Measurements from ENCODE around the gene PARP1.

Gene PARP1

DNA sequence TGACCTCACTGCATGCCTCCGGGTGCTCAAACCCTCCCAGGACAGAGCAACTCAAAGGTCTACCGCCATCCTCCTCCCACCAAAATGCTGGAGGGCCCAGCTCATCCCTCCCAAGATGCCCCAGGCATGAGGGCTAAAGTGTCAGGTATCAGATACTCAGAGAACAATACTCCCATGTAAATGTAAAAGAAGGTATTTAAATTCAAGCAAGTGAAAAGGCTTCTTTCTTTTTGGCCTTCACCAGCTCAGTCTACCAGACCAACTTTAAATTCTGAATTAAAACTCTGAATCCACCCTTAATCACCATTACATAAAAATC is 3.0 kb downstream of the PARP1 start:
- DNase-seq, result no peak

DNA sequence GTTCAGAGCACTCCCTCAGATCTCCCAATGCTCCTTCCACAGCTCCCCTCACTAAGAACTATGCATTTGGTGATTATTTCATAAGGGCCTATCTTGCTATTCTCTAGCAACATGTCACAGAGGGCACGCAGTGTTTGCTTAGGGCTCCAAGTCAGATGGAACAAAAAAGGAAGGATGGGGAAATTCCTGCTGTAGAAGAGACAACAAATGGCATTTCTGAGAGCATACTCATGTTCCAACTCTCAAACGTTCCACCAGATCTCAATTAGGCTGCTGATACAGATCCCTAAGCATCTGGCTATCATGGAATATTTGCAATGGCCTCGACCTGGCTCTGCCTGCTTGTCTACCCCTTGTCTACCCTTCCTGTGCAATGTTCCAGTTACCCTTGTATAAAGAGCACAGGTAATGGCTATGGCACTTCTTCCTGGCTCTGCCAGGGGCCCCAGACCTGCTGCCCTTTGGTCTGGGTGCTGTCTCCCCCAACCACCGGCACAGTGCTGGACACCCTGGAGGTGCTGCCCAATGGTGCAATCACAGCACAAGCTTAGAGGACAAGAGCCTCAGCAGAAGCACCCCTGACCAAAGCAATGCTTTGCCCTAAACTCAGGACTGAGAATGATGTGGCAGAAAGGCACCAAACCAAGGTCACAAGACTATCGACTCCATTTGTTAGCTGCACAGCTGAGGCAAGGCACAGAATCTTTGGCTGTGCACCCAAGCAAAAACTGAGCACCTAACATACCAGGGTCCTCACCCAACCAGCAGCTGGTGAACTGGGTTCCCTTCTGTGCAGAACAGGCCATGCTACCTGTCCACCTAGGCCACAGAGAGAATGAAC is 3.6 kb downstream of the PARP1 start:
- no peak for DNase-seq

DNA sequence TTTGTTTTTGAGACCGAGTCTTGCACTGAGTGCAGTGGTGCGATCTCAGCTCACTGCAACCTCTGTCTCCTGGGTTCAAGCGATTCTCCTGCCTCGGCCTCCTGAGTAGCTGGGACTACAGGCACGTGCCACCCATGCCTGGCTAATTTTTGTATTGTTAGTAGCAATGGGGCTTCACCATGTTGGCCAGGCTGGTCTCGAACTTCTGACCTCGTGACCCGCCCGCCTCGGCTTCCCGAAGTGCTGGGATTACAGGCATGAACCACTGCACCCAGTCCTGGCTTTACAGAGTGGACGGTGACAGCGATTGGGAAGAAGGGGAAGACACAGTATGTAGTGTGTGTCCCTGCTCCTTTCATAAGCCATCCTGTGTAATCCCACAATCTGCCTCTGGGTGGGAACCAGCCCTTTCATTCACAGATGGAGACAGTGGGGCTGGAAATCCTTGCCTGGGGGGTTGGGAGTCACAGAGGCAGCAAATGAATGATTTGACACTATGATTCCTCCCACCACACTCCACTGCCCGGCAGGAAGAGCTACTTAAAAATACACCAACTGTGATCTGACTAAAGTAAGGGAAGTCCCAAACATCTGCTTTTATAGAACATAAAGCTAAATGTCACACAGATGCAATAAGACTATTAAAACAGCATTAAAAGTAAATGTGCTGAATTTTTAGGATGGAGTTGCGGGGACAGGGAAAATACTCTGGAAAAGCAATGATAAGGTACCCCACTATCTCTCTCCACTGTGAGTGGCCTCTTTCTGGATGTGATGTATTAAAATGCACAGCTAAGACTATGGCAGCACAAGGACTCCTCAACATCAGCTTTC is 4.5 kb downstream of the PARP1 start:
- no peak for DNase-seq

DNA sequence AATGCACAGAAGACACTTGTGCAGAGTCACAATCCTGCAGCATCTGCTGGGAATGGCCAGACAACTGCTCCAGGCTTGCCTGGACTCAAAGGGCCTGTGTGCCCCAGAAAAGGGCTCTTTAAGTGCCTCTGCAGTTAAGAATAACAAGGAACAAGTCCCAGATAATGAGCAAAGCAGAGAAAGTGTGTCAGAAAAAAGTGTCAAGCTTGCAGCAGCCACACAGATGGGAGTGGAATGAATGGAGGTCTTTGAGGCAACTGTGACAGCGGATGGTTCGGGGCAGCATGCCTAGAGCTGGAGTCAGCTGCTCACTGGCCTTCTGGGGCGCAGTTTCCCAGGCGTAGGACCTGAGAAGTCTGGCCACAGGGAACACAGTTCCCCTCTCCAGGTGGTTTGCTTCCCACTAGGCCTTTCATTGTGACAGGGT is 5.1 kb downstream of the PARP1 start:
- DNase-seq, result no peak

DNA sequence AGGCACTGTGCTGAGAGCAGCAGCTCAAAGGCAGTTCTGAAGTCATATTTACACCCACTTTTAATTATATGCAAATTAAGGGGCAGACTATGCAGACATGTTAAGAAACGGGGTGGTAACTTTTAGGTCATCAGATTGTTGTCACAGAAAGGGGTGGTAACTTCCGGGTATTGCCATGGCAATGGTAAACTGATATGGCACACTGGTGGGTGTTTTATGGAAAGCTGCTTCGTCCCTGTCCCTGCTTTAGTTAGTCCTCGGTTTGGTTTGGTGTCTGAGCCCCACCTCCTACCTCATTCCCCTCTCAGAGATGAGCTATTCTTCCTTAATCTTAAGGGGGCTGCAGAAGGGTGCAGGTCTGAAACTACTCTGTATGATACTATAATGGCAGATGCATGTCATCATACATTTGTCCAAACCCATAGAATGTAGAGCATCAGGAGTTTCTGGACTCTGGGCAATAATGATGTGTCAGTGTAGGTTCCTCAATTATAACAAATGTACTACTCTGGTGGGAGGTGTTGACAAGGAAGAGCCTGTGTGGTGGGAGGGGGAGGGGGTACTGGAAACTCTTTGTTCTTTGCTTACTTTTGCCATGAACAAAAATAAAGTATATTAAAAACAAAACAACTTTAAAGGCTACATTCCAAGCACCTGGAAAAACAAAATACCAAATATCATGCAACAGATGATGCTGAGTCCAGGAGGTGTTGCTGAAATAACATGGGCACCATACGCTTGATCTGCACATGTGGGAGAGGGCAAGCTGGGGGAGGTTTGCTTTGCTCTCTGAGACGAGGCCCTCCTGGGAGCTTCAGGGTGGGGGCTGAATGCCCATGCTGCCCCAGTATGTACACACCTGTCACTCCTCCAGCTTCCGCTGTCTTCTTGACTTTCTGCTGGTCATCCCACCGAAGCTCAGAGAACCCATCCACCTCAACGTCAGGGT is 6.3 kb downstream of the PARP1 start:
- no peak for DNase-seq

DNA sequence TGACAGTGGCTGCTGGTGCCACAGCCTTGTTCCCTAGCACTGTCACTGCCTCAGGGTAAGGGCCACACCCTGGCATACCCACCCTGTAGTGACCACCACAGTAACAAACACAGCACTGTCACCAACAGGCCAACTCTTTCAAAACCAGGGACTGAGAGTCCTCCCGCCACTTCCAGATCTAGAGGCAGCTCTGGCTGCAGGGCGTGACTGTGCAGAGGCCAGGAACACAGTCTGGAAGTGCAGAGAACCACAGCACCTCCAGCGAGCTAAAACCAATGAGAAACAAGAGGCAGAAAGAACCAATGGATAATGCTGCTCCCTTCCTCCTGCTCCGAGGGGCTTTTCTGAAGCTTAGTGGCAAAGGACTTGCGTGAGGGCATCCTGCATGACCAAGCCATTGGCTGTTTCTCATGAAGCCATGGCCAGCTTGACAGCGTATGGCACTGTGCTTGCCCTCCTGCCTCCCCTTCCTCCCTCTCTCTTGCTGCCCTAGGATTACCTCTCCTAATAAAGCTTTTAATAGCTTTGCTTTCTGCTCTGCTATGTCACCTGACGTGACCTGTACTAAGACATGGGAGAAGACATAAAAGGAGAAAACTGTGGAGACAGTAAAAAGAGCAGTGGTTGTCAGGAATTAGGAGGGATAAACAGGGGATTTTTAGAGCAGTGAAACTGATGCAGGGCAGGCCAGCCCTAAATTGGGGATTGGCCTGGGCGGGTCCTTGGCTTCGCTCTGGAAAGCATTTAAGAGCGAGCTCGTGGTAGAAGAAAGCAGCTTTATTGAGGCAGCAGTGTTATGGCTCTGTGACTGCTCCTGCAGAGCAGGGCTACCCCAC is 7.2 kb downstream of the PARP1 start:
- no peak for DNase-seq

DNA sequence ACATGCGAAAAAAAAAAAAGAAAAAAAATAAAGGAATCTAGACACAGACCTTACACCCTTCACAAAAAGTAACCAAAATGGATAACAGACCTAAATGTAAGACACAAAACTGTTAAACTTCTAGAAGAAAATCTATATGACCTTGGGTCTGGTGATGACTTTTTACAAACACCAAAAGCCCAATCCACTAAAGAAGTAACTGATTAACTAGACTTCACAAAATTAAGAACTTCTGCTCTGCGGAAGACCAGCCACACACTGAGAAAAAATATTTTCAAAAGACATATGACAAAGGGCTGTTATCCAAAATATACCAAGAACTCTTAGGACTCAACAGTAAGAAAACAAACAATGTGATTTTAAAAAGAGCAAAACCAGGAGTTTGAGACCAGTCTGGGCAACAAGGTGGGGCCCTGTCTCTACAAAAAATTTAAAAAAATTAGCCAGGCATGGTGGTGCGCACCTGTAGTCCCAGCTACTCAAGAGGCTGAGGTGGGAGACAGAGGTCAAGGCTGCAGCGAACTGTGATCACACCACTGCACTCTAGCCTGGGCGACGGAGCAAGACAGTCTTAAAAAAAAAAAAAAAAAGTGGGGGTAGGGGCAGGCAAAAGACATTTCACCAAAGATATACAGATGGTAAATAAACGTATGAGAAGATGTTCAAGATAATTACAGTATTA is 9.8 kb downstream of the PARP1 start:
- no peak for DNase-seq

DNA sequence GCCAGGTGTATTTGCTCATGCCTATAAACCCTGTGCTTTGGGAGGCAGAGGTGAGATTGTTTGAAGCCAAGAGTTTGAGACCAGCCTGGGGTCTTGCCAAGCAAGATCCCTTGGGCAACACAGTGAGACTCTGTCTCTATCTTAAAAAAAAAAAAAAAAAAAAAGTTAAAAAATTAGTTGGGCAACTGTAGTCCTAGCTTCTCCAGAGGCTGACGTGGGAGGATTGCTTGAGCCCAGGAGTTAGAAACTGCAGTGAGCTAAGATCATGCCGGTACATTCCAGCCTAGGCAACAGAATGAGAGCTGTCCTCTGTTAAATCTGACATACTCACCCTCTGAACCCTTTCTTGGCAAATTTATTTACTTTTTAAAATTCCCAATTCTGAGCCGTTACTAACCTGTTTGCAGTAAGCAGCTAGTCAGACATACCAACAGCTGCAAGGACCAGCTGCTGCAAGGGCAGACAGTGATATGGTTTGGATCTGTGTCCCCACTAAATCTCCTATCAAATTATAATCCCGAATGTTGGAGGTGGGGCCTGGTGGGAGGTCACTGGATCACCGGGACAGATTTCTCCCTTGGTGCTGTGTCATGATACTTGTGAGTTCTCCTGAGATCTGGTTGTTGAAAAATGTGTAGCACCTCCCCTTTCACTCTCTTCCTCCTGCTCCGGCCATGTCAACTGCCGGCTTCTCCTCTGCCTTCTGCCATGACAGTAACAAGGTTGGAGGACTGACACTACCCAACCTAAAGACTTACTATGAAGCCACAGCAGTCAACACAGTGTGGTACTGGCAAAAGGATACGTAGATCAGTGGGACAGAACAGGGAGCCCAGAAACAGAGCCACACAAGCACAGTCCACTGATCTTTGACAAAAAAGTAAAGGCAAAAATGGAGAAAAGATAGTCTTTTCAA is 10.6 kb downstream of the PARP1 start:
- DNase-seq, result no peak

DNA sequence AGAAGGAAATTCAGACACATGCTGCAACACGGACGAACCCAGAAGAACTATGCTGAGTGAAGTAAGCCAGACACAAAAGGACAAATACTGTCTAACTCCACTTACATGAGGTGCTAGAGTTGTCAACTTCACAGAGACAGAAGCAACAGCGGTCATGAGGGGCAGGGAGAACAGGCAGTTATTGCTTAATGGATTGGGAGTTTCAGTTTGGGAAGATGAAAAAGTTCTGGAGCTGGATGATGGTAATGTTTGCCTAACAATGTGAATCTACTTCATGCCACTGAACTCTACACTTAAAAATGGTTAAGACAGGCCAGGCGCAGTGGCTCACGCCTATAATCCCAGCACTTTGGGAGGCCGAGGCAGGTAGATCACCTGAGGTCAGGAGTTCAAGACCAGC is 12.1 kb downstream of the PARP1 start:
- DNase-seq, result no peak

DNA sequence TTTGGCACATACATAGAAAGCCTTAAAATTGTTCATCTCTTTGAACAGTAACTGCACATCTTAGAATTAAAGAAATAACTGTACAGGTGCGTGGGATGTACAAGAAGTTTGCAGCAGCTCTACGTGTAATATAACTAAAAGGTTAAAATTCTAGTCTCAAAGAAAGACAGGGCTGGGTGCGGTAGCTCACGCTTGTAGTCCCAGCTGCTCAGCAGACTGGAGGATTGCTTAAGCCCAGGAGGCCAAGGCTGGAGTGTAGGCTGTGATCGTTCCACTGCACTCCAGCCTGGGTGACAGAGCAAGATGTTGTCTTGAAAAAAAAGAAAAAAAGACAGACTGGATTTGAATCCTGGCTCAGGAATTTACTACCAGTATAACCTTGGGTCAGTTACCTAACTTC is 13.4 kb downstream of the PARP1 start:
- no peak for DNase-seq

DNA sequence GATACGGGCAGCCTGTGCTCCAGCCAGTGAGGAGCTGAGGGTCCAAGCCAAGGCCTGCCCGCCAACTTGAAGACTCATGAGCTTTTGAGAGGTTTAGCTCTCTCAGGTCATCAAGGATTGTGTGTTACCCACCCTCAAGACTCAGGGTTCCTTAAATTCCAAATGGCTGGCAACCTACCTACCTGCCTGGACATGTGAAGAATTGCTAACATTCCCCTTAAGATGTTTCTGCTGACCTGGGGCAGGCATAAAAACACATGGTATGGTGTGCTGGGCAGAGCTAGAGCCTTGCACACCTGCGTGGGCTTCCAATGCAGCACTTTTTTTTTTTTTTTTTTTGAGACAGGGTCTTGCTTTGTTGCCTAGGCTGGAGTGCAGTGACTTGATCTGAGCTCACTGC is 17.2 kb downstream of the PARP1 start:
- no peak for DNase-seq

DNA sequence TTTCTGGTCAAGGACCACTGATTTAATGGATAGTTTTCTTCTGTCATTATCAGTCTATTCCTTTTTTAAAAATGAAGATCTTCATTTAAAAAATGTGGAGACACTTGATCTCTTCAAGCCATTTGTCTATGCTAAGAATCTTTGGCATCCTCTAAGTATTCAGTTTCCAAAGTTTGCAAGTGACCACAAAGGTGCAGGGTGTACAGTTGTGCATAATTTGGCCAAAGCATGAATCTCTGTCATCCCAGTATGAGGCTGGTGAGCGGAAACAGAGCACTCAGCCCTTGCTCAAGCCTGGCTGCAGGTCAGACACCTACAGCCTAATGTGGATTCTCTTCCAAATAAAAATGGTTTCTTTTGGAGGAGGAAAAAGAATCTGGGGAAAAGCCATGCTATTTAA is 19.8 kb downstream of the PARP1 start:
- DNase-seq, result no peak

DNA sequence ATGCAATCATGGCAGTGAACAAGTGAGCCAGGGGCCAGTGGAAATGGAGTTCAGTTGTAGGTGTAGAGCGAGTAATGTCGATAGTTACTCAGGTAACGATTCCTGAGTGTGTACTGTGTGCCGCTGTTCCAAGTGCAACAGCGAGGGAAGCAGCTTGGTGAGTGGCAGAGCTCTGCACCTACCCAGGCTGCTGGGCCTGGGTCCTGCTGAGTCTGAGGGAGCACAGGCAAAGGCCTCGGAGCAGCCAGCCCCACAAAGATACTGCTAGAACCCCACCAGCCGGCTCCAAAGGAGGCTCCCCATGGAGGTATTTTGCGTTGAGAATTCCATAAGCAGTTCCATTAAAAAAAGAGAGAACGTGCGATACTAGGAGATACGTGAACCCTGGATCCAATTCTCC is 23.2 kb downstream of the PARP1 start:
- no peak for DNase-seq

DNA sequence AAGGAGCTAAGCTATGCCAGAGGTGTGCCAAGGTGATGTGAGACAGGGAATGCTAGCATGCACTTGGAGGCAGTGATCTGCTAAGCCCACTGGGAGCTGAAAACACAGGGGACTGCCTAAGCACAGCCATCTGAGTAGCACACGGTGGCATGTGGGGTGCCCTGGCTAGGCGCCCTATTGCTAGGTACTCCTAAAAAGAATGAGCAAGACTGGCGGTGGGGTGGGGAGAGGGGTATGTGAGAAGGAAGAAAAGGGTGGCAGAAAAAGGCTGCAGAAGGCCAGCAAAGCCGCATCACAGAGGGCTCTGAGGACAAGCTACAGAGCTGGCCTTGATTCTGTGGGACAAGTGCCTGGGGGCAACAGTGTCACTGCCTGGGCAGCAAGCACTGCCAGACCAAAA is 23.9 kb downstream of the PARP1 start:
- no peak for DNase-seq

DNA sequence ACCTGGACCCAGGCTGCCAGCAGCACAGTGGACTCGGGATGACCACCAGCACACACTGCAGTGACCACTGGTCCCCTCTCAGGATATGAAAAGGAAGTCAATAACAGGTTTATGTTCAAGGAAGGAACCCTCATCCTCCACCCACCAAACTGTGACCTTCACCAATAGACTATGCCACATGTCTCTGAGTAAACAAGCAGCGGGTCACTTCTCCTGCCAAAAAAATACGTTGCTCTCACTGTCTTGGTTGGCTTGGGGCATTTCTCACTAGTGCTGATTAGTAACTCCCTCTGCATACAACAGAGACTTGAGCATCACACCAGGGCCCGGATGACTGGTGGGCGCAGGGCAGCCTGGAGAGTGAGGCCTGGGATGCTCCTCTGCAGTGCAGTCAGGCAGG is 25.9 kb downstream of the PARP1 start:
- no peak for DNase-seq

DNA sequence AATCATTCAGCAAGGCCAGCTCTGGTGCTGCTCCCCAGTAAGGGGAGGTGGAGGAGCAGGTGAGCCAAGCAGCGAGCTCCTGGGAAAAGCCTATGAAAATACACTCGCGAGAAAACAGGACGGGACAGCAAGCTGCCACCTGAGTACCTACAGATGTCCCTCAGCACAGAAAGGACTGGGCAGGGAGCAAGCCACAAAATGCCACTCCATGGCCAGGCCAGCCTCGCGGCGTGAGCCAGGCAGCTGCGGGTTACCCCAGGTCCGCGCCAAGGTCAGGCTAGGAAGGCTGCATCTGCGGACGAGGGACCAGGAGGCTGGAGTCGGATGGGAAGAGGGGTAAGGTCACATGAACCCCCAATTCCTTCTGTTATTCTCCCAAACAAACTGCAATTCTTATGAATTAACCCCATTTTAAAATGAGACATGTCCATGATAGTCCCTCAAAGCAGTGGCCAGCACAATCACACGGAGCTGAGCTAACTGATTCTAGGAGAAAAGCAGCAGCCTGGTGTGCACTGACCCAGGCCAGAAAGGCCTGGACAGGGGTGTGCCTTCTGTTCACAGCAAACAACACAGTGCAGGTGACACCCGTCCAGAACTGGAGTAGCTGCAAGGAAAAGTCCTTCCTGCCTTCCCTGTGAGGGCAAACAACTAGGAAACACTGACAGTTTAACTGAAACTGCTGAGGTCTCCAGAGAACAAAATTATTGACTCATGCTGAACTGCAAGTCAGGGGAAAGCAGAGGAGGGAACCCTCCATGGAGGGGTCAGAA is 26.5 kb downstream of the PARP1 start:
- DNase-seq, result no peak

DNA sequence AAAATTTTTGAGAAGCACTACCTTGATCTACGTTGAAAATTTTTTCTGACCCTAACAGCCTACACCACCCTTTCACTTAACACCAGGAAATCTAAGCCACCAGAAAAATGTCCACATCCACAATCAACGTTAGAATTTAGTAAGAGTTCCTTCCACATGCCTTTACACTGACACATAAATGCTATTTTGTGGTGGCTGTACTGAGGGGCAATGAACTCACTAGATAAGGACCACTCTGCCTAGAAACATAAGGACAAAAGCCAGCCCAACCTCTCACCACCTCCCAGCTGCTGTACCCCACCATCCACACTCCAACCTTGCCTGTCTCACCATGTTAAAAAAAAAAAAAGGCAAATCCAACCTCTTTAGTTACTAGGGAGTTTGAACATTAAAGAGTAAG is 29.8 kb downstream of the PARP1 start:
- DNase-seq, result no peak

DNA sequence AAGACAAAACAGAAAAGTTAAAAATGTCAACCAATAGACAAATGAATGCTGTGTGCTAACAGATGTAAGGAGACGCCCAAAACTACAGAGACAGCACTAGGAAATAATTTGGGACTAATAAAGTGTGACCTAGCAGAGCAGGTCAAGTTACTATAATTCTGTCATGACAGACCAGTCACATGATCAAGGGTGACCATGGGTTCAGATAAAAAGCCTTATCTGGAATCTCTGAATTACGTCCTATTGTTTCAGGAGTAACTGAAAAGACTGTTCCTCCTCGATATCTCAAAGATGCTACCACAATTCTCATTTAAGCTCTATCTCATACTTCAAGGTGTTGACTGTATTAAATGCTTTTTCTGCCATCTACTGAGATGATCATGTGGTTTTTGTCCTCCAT is 31.6 kb downstream of the PARP1 start:
- no peak for DNase-seq

DNA sequence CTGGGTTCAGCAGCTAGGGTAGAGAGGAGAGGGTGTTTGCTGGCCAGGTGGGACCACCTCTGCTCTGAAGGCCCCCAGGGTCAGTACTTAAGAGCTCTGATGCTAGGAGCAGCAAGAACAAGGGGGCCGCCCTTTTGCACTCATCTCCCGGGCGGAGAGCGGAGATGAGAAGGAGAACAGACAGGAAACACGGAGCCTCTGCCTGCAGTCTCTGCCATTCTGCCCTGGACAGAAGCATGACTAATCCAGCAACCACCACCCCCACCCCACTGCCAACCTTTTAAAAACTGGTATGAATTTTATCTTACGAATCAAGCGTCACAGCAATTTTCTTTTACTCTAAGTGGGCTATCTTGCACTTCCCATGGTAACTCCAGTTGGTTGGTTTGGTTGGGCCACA is 34.5 kb downstream of the PARP1 start:
- DNase-seq, result no peak

DNA sequence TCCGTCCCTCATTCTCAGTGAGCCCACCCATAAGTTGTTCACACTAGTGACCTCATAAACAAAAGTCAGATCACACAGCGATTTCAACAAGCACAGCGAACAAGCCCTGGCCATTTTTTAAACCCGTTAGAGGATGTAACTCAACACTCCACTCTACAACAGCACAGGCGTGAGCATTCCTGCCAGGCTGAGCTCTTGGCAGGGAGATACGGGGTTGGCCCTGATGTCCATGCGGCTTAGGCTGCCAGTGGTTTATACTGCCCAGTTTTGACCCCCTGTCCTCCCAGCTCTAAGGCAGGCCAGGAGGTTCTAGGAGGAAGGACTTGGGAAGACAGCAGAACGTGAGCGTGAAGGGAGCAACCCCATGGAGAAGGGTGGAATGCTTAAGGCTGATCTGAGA is 35.0 kb downstream of the PARP1 start:
- no peak for DNase-seq

Measured in right hindlimb (tissue), 1 donor.